Left renal pelvis (tissue), 4 donors: ENCODE results near the gene COBLL1. TPM values are rescaled to one million over a fixed set of nuclear protein-coding genes. Genes with fewer than 3 reads are reported as not detected.
"Not testable (repeated sequence)": the region's sequence is repeated elsewhere in the genome, so short reads cannot be mapped to it uniquely, and the experiment has no call there.

Source experiments
- DNase-seq, 4 donors: peaks; one replicate each; pipeline ENCODE4 v3.0.0-alpha.2; 2013; ENCODE audit warnings: low read depth in 4 of 4, low spot score in 3 of 4
- polyA plus RNA-seq, 4 donors: library from polyadenylated mRNA; unstranded; fragments of 120-200 nt; gene quantifications; one replicate each; pipeline ENCODE4 v1.2.1, GENCODE V29; 2013; ENCODE audit not compliant: insufficient read length in 4 of 4

COBLL1 gene
- polyA plus RNA-seq: 100 to 1,000 TPM in 3 of 4 donors, 1 to 10 TPM in 1; 9.3 to 158 (median 132) TPM

- peak; percentile 74 to 84 (median 78) for DNase-seq
Measured at GRCh38 chr2:164841719-164842623, at the start of gene COBLL1. COBLL1 (minus strand) TSS chr2:164841823; CDS start chr2:164841196, 627 bp downstream.

GRCh38 chr2:164890544-164890943 is 48.9 kb upstream of the COBLL1 start:
- no peak for DNase-seq

- DNase-seq: no peak
Measured at GRCh38 chr2:164888592-164888991, 47.0 kb upstream of the COBLL1 start.

- no peak for DNase-seq
Measured at GRCh38 chr2:164887434-164888144, 46.0 kb upstream of the COBLL1 start.

- DNase-seq: no peak
Measured at GRCh38 chr2:164882276-164882675, 40.7 kb upstream of the COBLL1 start.

GRCh38 chr2:164881524-164881923 is 39.9 kb upstream of the COBLL1 start:
- no peak for DNase-seq

GRCh38 chr2:164879901-164880535 is 38.4 kb upstream of the COBLL1 start:
- DNase-seq: no peak

- no peak for DNase-seq
Measured at GRCh38 chr2:164877927-164878326, 36.3 kb upstream of the COBLL1 start.

- no peak for DNase-seq
Measured at GRCh38 chr2:164877169-164877568, 35.5 kb upstream of the COBLL1 start.

GRCh38 chr2:164875334-164876205 is 33.9 kb upstream of the COBLL1 start:
- no peak for DNase-seq

- DNase-seq: no peak
Measured at GRCh38 chr2:164873210-164873908, 31.7 kb upstream of the COBLL1 start.

GRCh38 chr2:164871404-164871803 is 29.8 kb upstream of the COBLL1 start:
- no peak for DNase-seq

- DNase-seq: no peak
Measured at GRCh38 chr2:164869420-164869772, 27.8 kb upstream of the COBLL1 start.

- DNase-seq: no peak
Measured at GRCh38 chr2:164868563-164869419, 27.2 kb upstream of the COBLL1 start.

GRCh38 chr2:164867779-164868397 is 26.3 kb upstream of the COBLL1 start:
- DNase-seq: no peak

GRCh38 chr2:164866381-164866780 is 24.8 kb upstream of the COBLL1 start:
- DNase-seq: not testable (repeated sequence)

GRCh38 chr2:164860694-164861042 is 19.0 kb upstream of the COBLL1 start:
- DNase-seq: no peak

GRCh38 chr2:164859906-164860693 is 18.5 kb upstream of the COBLL1 start:
- not testable (repeated sequence) for DNase-seq
